Endothelial cell of umbilical vein (primary cell): ENCODE results near the gene RDH13. TPM values are rescaled to one million over a fixed set of nuclear protein-coding genes. Genes with fewer than 3 reads are reported as not detected.

Experiments
- BruUV-seq: library from RNA; stranded (reverse); fragments of 400-500 nt; replicated peaks from 2 replicates; lab custom pipeline; 2021; lab: Mats Ljungman, UMichigan
- CTCF ChIA-PET: fragments of 300-600, 350-600 bp; sonication (Branson Sonifier 250); formaldehyde crosslinking; loops from one replicate; lab custom pipeline; 2021; ENCODE audit warnings: antibody characterized with exemption, inconsistent platforms; lab: Charles Lee
- POLR2A ChIA-PET: fragments of 300-600, 350-600 bp; sonication (Branson Sonifier 250); formaldehyde crosslinking; loops from one replicate; lab custom pipeline; 2021; ENCODE audit warnings: antibody characterized with exemption, inconsistent platforms; lab: Charles Lee
- DNase-seq: peaks from one replicate; pipeline ENCODE4 v3.0.0-alpha.2; 2011; ENCODE audit warnings: low read depth, low spot score
- FAIRE-seq: peaks from 2 replicates; lab custom pipeline; 2011; peaks lifted over from hg19 to GRCh38; lab: Jason Lieb, UNC
- H2AFZ ChIP-seq: 2 replicates; pipeline ENCODE4 v1.6.0; 2012; ENCODE audit warnings: low read depth, low read length, control low read depth, inconsistent platforms
- H3K27ac ChIP-seq: 2 replicates; pipeline ENCODE4 v1.5.1; 2011; ENCODE audit warnings: low read depth, mild to moderate bottlenecking, control low read depth, low read length, moderate library complexity; ENCODE audit not compliant: insufficient read depth
- H3K27me3 ChIP-seq, 2 experiments: 2 replicates each; pipeline versions ENCODE4 v1.6.0 to v1.6.1; 2011; ENCODE audit warnings: low read length in 2 of 2, mixed read lengths in 1 of 2; ENCODE audit not compliant: control insufficient read depth in 2 of 2, insufficient read depth in 2 of 2
- H3K36me3 ChIP-seq, 2 experiments: 2 replicates in 1 of 2; 3 replicates in 1 of 2; pipeline ENCODE4 v1.5.1; 2011; ENCODE audit warnings: low read length in 2 of 2, mild to moderate bottlenecking in 1 of 2, moderate library complexity in 1 of 2; ENCODE audit not compliant: control insufficient read depth in 2 of 2, insufficient read depth in 2 of 2; ENCODE audit errors: extremely low read depth in 1 of 2
- H3K4me1 ChIP-seq: 3 replicates; pipeline ENCODE4 v1.5.1; 2011; ENCODE audit warnings: mild to moderate bottlenecking, low read length; ENCODE audit not compliant: control insufficient read depth, insufficient read depth; ENCODE audit errors: extremely low read depth
- H3K4me2 ChIP-seq: 2 replicates; pipeline ENCODE4 v1.6.1; 2011; ENCODE audit warnings: low read length, control low read depth, mixed read lengths; ENCODE audit not compliant: insufficient read depth
- H3K4me3 ChIP-seq, 3 experiments: fragments of 200-600 bp in 1 of 3; sonication (generic), shearing (Covaris generic) in 1 of 3; replicated peaks in 1 of 3; 2 replicates each; pipeline ENCODE4 v1.5.1; 2011 to 2016; ENCODE audit warnings: control low read depth in 3 of 3, low read length in 3 of 3, mild to moderate bottlenecking in 2 of 3, inconsistent platforms in 1 of 3, low read depth in 1 of 3, moderate library complexity in 1 of 3; ENCODE audit not compliant: insufficient read depth in 1 of 3
- H3K79me2 ChIP-seq: 2 replicates; pipeline ENCODE4 v1.6.0; 2012; ENCODE audit warnings: low read length, inconsistent platforms; ENCODE audit not compliant: control insufficient read depth, insufficient read depth
- H3K9ac ChIP-seq: replicated peaks from 2 replicates; pipeline ENCODE3; 2011; ENCODE audit warnings: low read length, control low read depth; ENCODE audit not compliant: insufficient read depth; ENCODE audit errors: extremely low read depth
- H3K9me1 ChIP-seq: replicated peaks from 3 replicates; pipeline ENCODE4 v1.6.0; 2011; ENCODE audit warnings: mild to moderate bottlenecking, low read length; ENCODE audit not compliant: control insufficient read depth, insufficient read depth; ENCODE audit errors: extremely low read depth
- H3K9me3 ChIP-seq: replicated peaks from 2 replicates; pipeline ENCODE4 v1.5.1; 2012; ENCODE audit warnings: low read length, inconsistent platforms; ENCODE audit not compliant: control insufficient read depth, insufficient read depth
- H4K20me1 ChIP-seq: replicated peaks from 2 replicates; pipeline ENCODE3; 2011; ENCODE audit warnings: mild to moderate bottlenecking, low read length; ENCODE audit not compliant: control insufficient read depth, insufficient read depth; ENCODE audit errors: extremely low read depth
- CTCF ChIP-seq, 2 donors: IDR thresholded peaks; 1 replicate in 1 of 2; 2 replicates in 1 of 2; pipeline ENCODE4 v1.5.1; 2011; ENCODE audit warnings: low read length in 2 of 2, mild to moderate bottlenecking in 2 of 2, moderate library complexity in 2 of 2, control low read depth in 1 of 2, inconsistent platforms in 1 of 2, low read depth in 1 of 2; ENCODE audit not compliant: insufficient read depth in 1 of 2; ENCODE audit errors: extremely low read depth in 1 of 2
- EZH2 ChIP-seq: IDR thresholded peaks from 2 replicates; pipeline ENCODE4 v1.6.1; 2012; ENCODE audit warnings: borderline replicate concordance, low read depth, mild to moderate bottlenecking, moderate library complexity, low read length, inconsistent platforms; ENCODE audit not compliant: severe bottlenecking
- GATA2 ChIP-seq: IDR thresholded peaks from 2 replicates; pipeline ENCODE4 v1.7.0; 2011; ENCODE audit warnings: low read depth, mild to moderate bottlenecking, moderate library complexity, mixed read lengths, low read length; ENCODE audit not compliant: insufficient read length, insufficient read depth
- POLR2A ChIP-seq: IDR thresholded peaks from 2 replicates; pipeline ENCODE4 v1.6.1; 2012; ENCODE audit warnings: low read depth, mild to moderate bottlenecking, control low read depth, low read length
- POLR2AphosphoS5 ChIP-seq: IDR thresholded peaks from 2 replicates; pipeline ENCODE4 v1.6.1; 2012; ENCODE audit warnings: low read depth, mild to moderate bottlenecking, control low read depth, low read length, moderate library complexity; ENCODE audit not compliant: insufficient read depth
- dilution Hi-C: fragments of 300-500 bp; cut with MboI; formaldehyde crosslinking; loops from one replicate; pipeline ENCODE4 v1.15.0; 2019; ENCODE audit warnings: low sequenced_read_pairs; ENCODE audit not compliant: extremely low pct_ligation_motif_present
- intact Hi-C: fragments of 100-400 bp; cut with micrococcal nuclease; formaldehyde crosslinking; loops from one replicate; pipeline ENCODE4 v1.10.0; 2022
- polyA plus RNA-seq, 4 experiments: library from polyadenylated mRNA; depleted of rRNA in 3 of 4; stranded (reverse) in 3 of 4; unstranded in 1 of 4; fragments of >200 nt; gene quantifications; 2 replicates each; pipeline versions ENCODE4 v1.2.1 to v1.2.3, GENCODE V29; 2011 to 2012; ENCODE audit warnings: missing spikeins in 1 of 4
- total RNA-seq: library from RNA; stranded (reverse); gene quantifications from 2 replicates; pipeline ENCODE4 v1.2.3, GENCODE V29; 2021

RDH13 gene
- total and polyA plus RNA-seq, 2 donors (not counting 3 experiments of a cell fraction or from before 2014, with no cell fraction given): 8.7 to 19.6 TPM

GRCh38 chr19:55112246-55112776 lies 49.4 kb upstream of the RDH13 start:
- no TSS peak for BruUV-seq
- POLR2A ChIA-PET: no interaction called here
- intact Hi-C loops: no loop called here
- FAIRE-seq: no peak
- Histone ChIP-seq H3K27ac (no peak overlapping the region), H3K27me3 (no peaks in the 10 kb centered on the region), H3K4me2 (no peak overlapping the region), H2AFZ (no peak overlapping the region), H4K20me1 (no peaks in the 10 kb centered on the region), H3K9me3 (no peaks in the 10 kb centered on the region), H3K36me3 (peaks cover 0 to 4% of the 10 kb centered on the region in 2 experiments), H3K4me1 (peaks cover 15% of the 10 kb centered on the region), H3K79me2 (peaks cover 57% of the 10 kb centered on the region), H3K9me1 (no peaks in the 10 kb centered on the region), H3K4me3 (no peak overlapping the region), H3K9ac (no peak overlapping the region)
- CTCF ChIA-PET: interaction anchor here (1.6 kb wide), 1 partner anchor 24 kb away, joined by 6 read pairs; no protein-coding TSS in a partner anchor
- DNase-seq: no peak
- TF ChIP-seq EZH2 (no peak), POLR2A (no peak), POLR2AphosphoS5 (no peak), GATA2 (no peak), CTCF (IDR thresholded peaks at IDR 0.05; ENCODE audit: extremely low read depth in 1 of 2, insufficient read depth in 1 of 2, low read depth in 1 of 2, low read length in 2 of 2) (no peak)
- dilution Hi-C loops: no loop called here
